Loucy (cell line): ENCODE measurements around the gene INTS11.

ENCODE experiments used
- H2AFZ ChIP-seq: fragments of 200-600 bp; sonication (generic); 2 replicates; pipeline ENCODE4 v1.6.0; 2016; ENCODE audit warnings: antibody characterized with exemption, mild to moderate bottlenecking, low read length, moderate library complexity
- H3F3A ChIP-seq: fragments of 200-600 bp; 2 replicates; pipeline ENCODE4 v1.6.0; 2016; ENCODE audit warnings: antibody characterized with exemption, low read depth, mild to moderate bottlenecking
- H3K27me3 ChIP-seq: fragments of 200-600 bp; sonication (generic); 2 replicates; pipeline ENCODE4 v1.6.1; 2014; ENCODE audit warnings: low read length, mild to moderate bottlenecking; ENCODE audit not compliant: insufficient read depth, poor library complexity, severe bottlenecking
- H3K36me3 ChIP-seq: fragments of 200-600 bp; sonication (generic); 2 replicates; pipeline ENCODE4 v1.6.1; 2016; ENCODE audit warnings: low read length; ENCODE audit not compliant: insufficient read depth
- H3K4me1 ChIP-seq: fragments of 200-600 bp; sonication (generic); 2 replicates; pipeline ENCODE4 v1.5.1; 2014; ENCODE audit warnings: low read length, mild to moderate bottlenecking; ENCODE audit not compliant: insufficient read depth, poor library complexity, severe bottlenecking
- H3K4me2 ChIP-seq: fragments of 200-600 bp; sonication (generic); 2 replicates; pipeline ENCODE4 v1.6.0; 2014; ENCODE audit warnings: antibody characterized with exemption, low read length, low read depth, mild to moderate bottlenecking; ENCODE audit not compliant: poor library complexity, severe bottlenecking
- H3K4me3 ChIP-seq: fragments of 200-600 bp; sonication (generic); 2 replicates; pipeline ENCODE4 v1.5.1; 2014; ENCODE audit warnings: low read length, mild to moderate bottlenecking, mixed read lengths; ENCODE audit not compliant: poor library complexity, severe bottlenecking
- H3K79me2 ChIP-seq: fragments of 200-600 bp; sonication (generic); 2 replicates; pipeline ENCODE4 v1.6.1; 2014; ENCODE audit warnings: low read length; ENCODE audit not compliant: insufficient read depth
- H3K9ac ChIP-seq: fragments of 200-600 bp; sonication (generic); 2 replicates; pipeline ENCODE4 v1.6.0; 2014; ENCODE audit warnings: mild to moderate bottlenecking, low read depth, low read length, moderate library complexity; ENCODE audit not compliant: poor library complexity, severe bottlenecking
- H3K9me2 ChIP-seq: fragments of 200-600 bp; sonication (generic); replicated peaks from 2 replicates; pipeline ENCODE4 v1.6.1; 2016; ENCODE audit warnings: low read depth, low read length, mixed read lengths
- H3K9me3 ChIP-seq: fragments of 200-600 bp; sonication (generic); 2 replicates; pipeline ENCODE4 v1.6.1; 2014; ENCODE audit warnings: mild to moderate bottlenecking, antibody characterized with exemption, low read length, low read depth; ENCODE audit not compliant: insufficient read depth
- H4K20me1 ChIP-seq: fragments of 200-600 bp; sonication (generic); 2 replicates; pipeline ENCODE4 v1.6.0; 2014; ENCODE audit warnings: antibody characterized with exemption, low read length, mild to moderate bottlenecking; ENCODE audit not compliant: insufficient read depth, poor library complexity, severe bottlenecking
- EZH2phosphoT487 ChIP-seq: fragments of 200-600 bp; IDR thresholded peaks from 2 replicates; pipeline ENCODE4 v1.6.1; 2018; ENCODE audit warnings: antibody characterized with exemption, mild to moderate bottlenecking, moderate library complexity, borderline replicate concordance
- TF ChIP-seq, protein P1 (sequence below): fragments of 200-600 bp; sonication (generic); conservative IDR thresholded peaks from 2 replicates; pipeline ENCODE4 v1.5.1; 2014; ENCODE audit warnings: mild to moderate bottlenecking, antibody characterized with exemption, low read length

Gene INTS11

GRCh38 chr1:1270813-1271212 is 53.6 kb downstream of the INTS11 start:
- H3K9me3 ChIP-seq: no peaks in the 10 kb centered on the region
- no peaks in the 10 kb centered on the region for H3K27me3 ChIP-seq
- peak overlapping the region; percentile 84 for H3K4me2 ChIP-seq
- peaks cover 73% of the 10 kb centered on the region for H3K79me2 ChIP-seq
- H3K9ac ChIP-seq: peak overlapping the region; percentile 89
- H2AFZ ChIP-seq: no peak overlapping the region
- H3K4me3 ChIP-seq: peak overlapping the region; percentile 98
- no peaks in the 10 kb centered on the region for H3F3A ChIP-seq
- H3K9me2 ChIP-seq: no peaks in the 10 kb centered on the region
- peaks cover 34% of the 10 kb centered on the region for H3K4me1 ChIP-seq
- no peaks in the 10 kb centered on the region; the same call in 1 of the 2 replicates for H3K36me3 ChIP-seq
- H4K20me1 ChIP-seq: peaks cover 55% of the 10 kb centered on the region
- no peak for TF ChIP-seq EZH2phosphoT487
- TF ChIP-seq, protein P1, sequence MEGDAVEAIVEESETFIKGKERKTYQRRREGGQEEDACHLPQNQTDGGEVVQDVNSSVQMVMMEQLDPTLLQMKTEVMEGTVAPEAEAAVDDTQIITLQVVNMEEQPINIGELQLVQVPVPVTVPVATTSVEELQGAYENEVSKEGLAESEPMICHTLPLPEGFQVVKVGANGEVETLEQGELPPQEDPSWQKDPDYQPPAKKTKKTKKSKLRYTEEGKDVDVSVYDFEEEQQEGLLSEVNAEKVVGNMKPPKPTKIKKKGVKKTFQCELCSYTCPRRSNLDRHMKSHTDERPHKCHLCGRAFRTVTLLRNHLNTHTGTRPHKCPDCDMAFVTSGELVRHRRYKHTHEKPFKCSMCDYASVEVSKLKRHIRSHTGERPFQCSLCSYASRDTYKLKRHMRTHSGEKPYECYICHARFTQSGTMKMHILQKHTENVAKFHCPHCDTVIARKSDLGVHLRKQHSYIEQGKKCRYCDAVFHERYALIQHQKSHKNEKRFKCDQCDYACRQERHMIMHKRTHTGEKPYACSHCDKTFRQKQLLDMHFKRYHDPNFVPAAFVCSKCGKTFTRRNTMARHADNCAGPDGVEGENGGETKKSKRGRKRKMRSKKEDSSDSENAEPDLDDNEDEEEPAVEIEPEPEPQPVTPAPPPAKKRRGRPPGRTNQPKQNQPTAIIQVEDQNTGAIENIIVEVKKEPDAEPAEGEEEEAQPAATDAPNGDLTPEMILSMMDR: no peak

- Histone ChIP-seq H3K9me2 (no peaks in the 10 kb centered on the region), H4K20me1 (peaks cover 54% of the 10 kb centered on the region), H3F3A (no peaks in the 10 kb centered on the region), H3K4me3 (no peak overlapping the region), H3K4me2 (no peak overlapping the region), H3K36me3 (peaks cover 2% of the 10 kb centered on the region; the same call in 1 of the 2 replicates), H3K79me2 (peaks cover 62% of the 10 kb centered on the region), H3K9me3 (no peaks in the 10 kb centered on the region), H3K27me3 (no peaks in the 10 kb centered on the region), H3K9ac (no peak overlapping the region), H3K4me1 (peaks cover 24% of the 10 kb centered on the region), H2AFZ (no peak overlapping the region)
- no peak for TF ChIP-seq EZH2phosphoT487
- TF ChIP-seq, protein P1: no peak
Measured at GRCh38 chr1:1268284-1268682, 56.2 kb downstream of the INTS11 start.

GRCh38 chr1:1267488-1268283 is 56.8 kb downstream of the INTS11 start:
- TF ChIP-seq, protein P1: no peak
- TF ChIP-seq EZH2phosphoT487: no peak
- Histone ChIP-seq H4K20me1 (peaks cover 48% of the 10 kb centered on the region), H3K9me3 (no peaks in the 10 kb centered on the region), H3K79me2 (peaks cover 56% of the 10 kb centered on the region), H3K27me3 (no peaks in the 10 kb centered on the region), H3K9ac (no peak overlapping the region), H3K4me2 (no peak overlapping the region), H3K4me1 (peaks cover 22% of the 10 kb centered on the region), H3K9me2 (no peaks in the 10 kb centered on the region), H3F3A (no peaks in the 10 kb centered on the region), H3K36me3 (peaks cover 7% of the 10 kb centered on the region; the same call in 1 of the 2 replicates), H2AFZ (no peak overlapping the region), H3K4me3 (no peak overlapping the region)
